Trophoblast cell (in vitro differentiated cells and primary cell): Measurements from ENCODE around the gene UGT1A8.

Source experiments
- DNase-seq, 2 donors: peaks; one replicate each; pipeline ENCODE4 v3.0.0-alpha.2; 2016
- H2AFZ ChIP-seq: 2 replicates; pipeline ENCODE4 v1.6.1; 2013; ENCODE audit warnings: low read length, moderate library complexity, mild to moderate bottlenecking; ENCODE audit not compliant: insufficient read depth, poor library complexity
- H2AK5ac ChIP-seq: 2 replicates; pipeline ENCODE4 v1.6.1; 2013; ENCODE audit warnings: mild to moderate bottlenecking, low read length
- H2BK120ac ChIP-seq: 2 replicates; pipeline ENCODE4 v1.6.1; 2013; ENCODE audit warnings: low read length, mild to moderate bottlenecking, moderate library complexity; ENCODE audit not compliant: insufficient read depth, poor library complexity
- H2BK12ac ChIP-seq: 2 replicates; pipeline ENCODE4 v1.6.1; 2013; ENCODE audit warnings: mild to moderate bottlenecking, low read length, moderate library complexity
- H2BK5ac ChIP-seq: 2 replicates; pipeline ENCODE4 v1.6.1; 2013; ENCODE audit warnings: low read length, low read depth, moderate library complexity, mild to moderate bottlenecking; ENCODE audit not compliant: poor library complexity
- H3K14ac ChIP-seq: 2 replicates; pipeline ENCODE4 v1.6.1; 2013; ENCODE audit warnings: mild to moderate bottlenecking, low read length
- H3K18ac ChIP-seq: 2 replicates; pipeline ENCODE4 v1.6.1; 2013; ENCODE audit warnings: mild to moderate bottlenecking, low read length
- H3K23ac ChIP-seq: 2 replicates; pipeline ENCODE4 v1.6.1; 2013; ENCODE audit warnings: low read length
- H3K27ac ChIP-seq: 2 replicates; pipeline ENCODE4 v1.5.1; 2013; ENCODE audit warnings: low read depth, mild to moderate bottlenecking, inconsistent platforms, low read length, moderate library complexity
- H3K27me3 ChIP-seq: 2 replicates; pipeline ENCODE4 v1.6.1; 2013; ENCODE audit warnings: inconsistent platforms, mild to moderate bottlenecking, low read length, moderate library complexity; ENCODE audit not compliant: insufficient read depth
- H3K36me3 ChIP-seq, 2 experiments: 1 replicate in 1 of 2; 2 replicates in 1 of 2; pipeline ENCODE4 v1.6.1; 2013; ENCODE audit warnings: low read length in 2 of 2, mild to moderate bottlenecking in 2 of 2, moderate library complexity in 1 of 2; ENCODE audit not compliant: insufficient read depth in 2 of 2, control insufficient read depth in 1 of 2
- H3K4ac ChIP-seq: 2 replicates; pipeline ENCODE4 v1.6.1; 2013; ENCODE audit warnings: low read depth, mild to moderate bottlenecking, low read length, moderate library complexity
- H3K4me1 ChIP-seq, 2 experiments: 1 replicate in 1 of 2; 2 replicates in 1 of 2; pipeline ENCODE4 v1.6.1; 2013; ENCODE audit warnings: low read length in 2 of 2, mild to moderate bottlenecking in 2 of 2, moderate library complexity in 1 of 2; ENCODE audit not compliant: insufficient read depth in 2 of 2, control insufficient read depth in 1 of 2
- H3K4me2 ChIP-seq: 2 replicates; pipeline ENCODE4 v1.6.1; 2013; ENCODE audit warnings: inconsistent platforms, mild to moderate bottlenecking, low read length, moderate library complexity
- H3K4me3 ChIP-seq: 2 replicates; pipeline ENCODE4 v1.5.1; 2013; ENCODE audit warnings: mild to moderate bottlenecking, low read depth, low read length, inconsistent platforms
- H3K79me1 ChIP-seq: one replicate; pipeline ENCODE4 v1.6.1; 2013; ENCODE audit warnings: low read length
- H3K79me2 ChIP-seq: 2 replicates; pipeline ENCODE4 v1.6.1; 2013; ENCODE audit warnings: low read length, mild to moderate bottlenecking; ENCODE audit not compliant: control insufficient read depth, insufficient read depth, poor library complexity
- H3K9ac ChIP-seq: 2 replicates; pipeline ENCODE4 v1.6.1; 2013; ENCODE audit warnings: mild to moderate bottlenecking, low read length
- H3K9me3 ChIP-seq: 2 replicates; pipeline ENCODE4 v1.6.1; 2013; ENCODE audit warnings: low read depth, mild to moderate bottlenecking, control low read depth, inconsistent platforms, low read length; ENCODE audit not compliant: insufficient read depth
- H4K12ac ChIP-seq: 2 replicates; pipeline ENCODE4 v1.6.1; 2013; ENCODE audit warnings: low read depth, mild to moderate bottlenecking, low read length, moderate library complexity
- H4K8ac ChIP-seq: 2 replicates; pipeline ENCODE4 v1.6.1; 2013; ENCODE audit warnings: low read depth, mild to moderate bottlenecking, low read length, moderate library complexity
- H4K91ac ChIP-seq: one replicate; pipeline ENCODE4 v1.6.1; 2013; ENCODE audit warnings: low read depth, mild to moderate bottlenecking, low read length, moderate library complexity
- WGBS: extraction: QIAGEN DNeasy Blood & Tissue Kit; methylation state at CpG from one replicate; pipeline ENCODE4 v1.1.7; 2013; ENCODE audit warnings: missing lambda C conversion rate; ENCODE audit not compliant: insufficient read length, insufficient coverage; ENCODE audit errors: extremely low coverage; 5-methylcytosine and 5-hydroxymethylcytosine counted together

UGT1A8 gene

GRCh38 chr2:233796254-233796653 is 178.8 kb downstream of the UGT1A8 start:
- no peak overlapping the region for H4K12ac ChIP-seq
- WGBS, result no CpG with 5 or more reads among the region's 9 CpGs
- H3K9ac ChIP-seq, result no peak overlapping the region
- no peaks in the 10 kb centered on the region for H3K27me3 ChIP-seq
- no peak overlapping the region for H4K8ac ChIP-seq
- H3K4me3 ChIP-seq, result no peak overlapping the region
- no peaks in the 10 kb centered on the region for H3K79me1 ChIP-seq
- H2AFZ ChIP-seq, result no peak overlapping the region
- H3K18ac ChIP-seq, result no peak overlapping the region
- H4K91ac ChIP-seq, result no peak overlapping the region
- no peak overlapping the region for H3K27ac ChIP-seq
- no peaks in the 10 kb centered on the region for H3K36me3 ChIP-seq
- H3K4me1 ChIP-seq, result no peaks in the 10 kb centered on the region
- H3K4me2 ChIP-seq, result no peak overlapping the region
- no peak overlapping the region for H3K14ac ChIP-seq
- no peaks in the 10 kb centered on the region for H3K79me2 ChIP-seq
- DNase-seq, result no peak
- H3K4ac ChIP-seq, result no peak overlapping the region
- no peak overlapping the region for H2BK12ac ChIP-seq
- H3K23ac ChIP-seq, result no peak overlapping the region
- no peak overlapping the region for H2AK5ac ChIP-seq
- H2BK120ac ChIP-seq, result no peak overlapping the region
- peaks cover 15% of the 10 kb centered on the region for H3K9me3 ChIP-seq
- no peak overlapping the region for H2BK5ac ChIP-seq

- Histone ChIP-seq H4K8ac (no peak overlapping the region), H3K9me3 (peaks cover 15% of the 10 kb centered on the region), H2BK12ac (no peak overlapping the region), H3K4me3 (no peak overlapping the region), H3K14ac (no peak overlapping the region), H3K4me2 (no peak overlapping the region), H3K18ac (no peak overlapping the region), H3K4ac (no peak overlapping the region), H4K91ac (no peak overlapping the region), H2BK120ac (no peak overlapping the region), H4K12ac (no peak overlapping the region), H3K9ac (no peak overlapping the region), H3K23ac (no peak overlapping the region), H3K27me3 (no peaks in the 10 kb centered on the region), H3K79me1 (no peaks in the 10 kb centered on the region), H3K4me1 (no peaks in the 10 kb centered on the region), H2AFZ (no peak overlapping the region), H3K27ac (no peak overlapping the region), H2AK5ac (no peak overlapping the region), H3K79me2 (no peaks in the 10 kb centered on the region), H3K36me3 (no peaks in the 10 kb centered on the region), H2BK5ac (no peak overlapping the region)
- WGBS, result no CpG with 5 or more reads among the region's 14 CpGs
- DNase-seq, result no peak
Observed at GRCh38 chr2:233798335-233799086, 181.1 kb downstream of the UGT1A8 start.

GRCh38 chr2:233799087-233799665 is 181.7 kb downstream of the UGT1A8 start:
- DNase-seq, result no peak
- H4K12ac ChIP-seq, result no peak overlapping the region
- no peak overlapping the region for H3K4me3 ChIP-seq
- H2AK5ac ChIP-seq, result no peak overlapping the region
- no peaks in the 10 kb centered on the region for H3K79me1 ChIP-seq
- H2BK5ac ChIP-seq, result no peak overlapping the region
- H3K79me2 ChIP-seq, result no peaks in the 10 kb centered on the region
- H3K9ac ChIP-seq, result no peak overlapping the region
- H3K36me3 ChIP-seq, result no peaks in the 10 kb centered on the region
- H2BK12ac ChIP-seq, result no peak overlapping the region
- no peak overlapping the region for H3K4ac ChIP-seq
- no CpG with 5 or more reads among the region's 7 CpGs for WGBS
- H3K4me2 ChIP-seq, result no peak overlapping the region
- no peak overlapping the region for H3K14ac ChIP-seq
- H3K4me1 ChIP-seq, result no peaks in the 10 kb centered on the region
- no peak overlapping the region for H2AFZ ChIP-seq
- peaks cover 14% of the 10 kb centered on the region for H3K9me3 ChIP-seq
- no peak overlapping the region for H2BK120ac ChIP-seq
- no peak overlapping the region for H3K23ac ChIP-seq
- H4K91ac ChIP-seq, result no peak overlapping the region
- no peaks in the 10 kb centered on the region for H3K27me3 ChIP-seq
- H3K18ac ChIP-seq, result no peak overlapping the region
- H3K27ac ChIP-seq, result no peak overlapping the region
- H4K8ac ChIP-seq, result no peak overlapping the region

GRCh38 chr2:233799716-233800115 is 182.3 kb downstream of the UGT1A8 start:
- Histone ChIP-seq H3K9me3 (peaks cover 15% of the 10 kb centered on the region), H4K91ac (no peak overlapping the region), H2BK5ac (no peak overlapping the region), H2BK12ac (no peak overlapping the region), H2AK5ac (no peak overlapping the region), H3K79me1 (no peaks in the 10 kb centered on the region), H4K12ac (no peak overlapping the region), H3K4me2 (no peak overlapping the region), H3K9ac (no peak overlapping the region), H3K27me3 (no peaks in the 10 kb centered on the region), H3K4ac (no peak overlapping the region), H3K36me3 (no peaks in the 10 kb centered on the region), H3K4me1 (no peaks in the 10 kb centered on the region), H2AFZ (no peak overlapping the region), H3K23ac (no peak overlapping the region), H4K8ac (no peak overlapping the region), H3K14ac (no peak overlapping the region), H2BK120ac (no peak overlapping the region), H3K4me3 (no peak overlapping the region), H3K79me2 (no peaks in the 10 kb centered on the region), H3K27ac (no peak overlapping the region), H3K18ac (no peak overlapping the region)
- DNase-seq, result no peak
- WGBS, result no CpG with 5 or more reads among the region's 5 CpGs
